Lower leg skin (tissue), 4 donors: ENCODE measurements around the gene KRT3. TPM values are rescaled to one million over a fixed set of nuclear protein-coding genes. Genes with fewer than 3 reads are reported as not detected.

Experiments
- DNase-seq, 2 donors: peaks; one replicate each; pipeline ENCODE4 v3.0.0-alpha.2; 2019; ENCODE audit warnings: low spot score in 2 of 2
- H3K4me3 ChIP-seq: fragments of 200-600 bp; sonication (generic); 2 replicates; pipeline ENCODE4 v1.5.1; 2017; ENCODE audit warnings: mild to moderate bottlenecking, low read depth; ENCODE audit not compliant: poor library complexity, severe bottlenecking
- POLR2A ChIP-seq, 2 donors: fragments of 450-650 bp; IDR thresholded peaks; one replicate each; pipeline ENCODE4 v1.6.1; 2016 to 2017; ENCODE audit warnings: antibody characterized with exemption in 2 of 2, mild to moderate bottlenecking in 1 of 2, moderate library complexity in 1 of 2
- WGBS, 2 donors: methylation state at CpG; one replicate each; pipeline ENCODE4 v1.1.5; 2018; 5-methylcytosine and 5-hydroxymethylcytosine counted together
- intact Hi-C: fragments of 100-400 bp; cut with DNase I; formaldehyde crosslinking; loops from one replicate; pipeline ENCODE4 v1.15.0; 2023; ENCODE audit warnings: low total_unique reads
- total RNA-seq, 4 donors: library from RNA; depleted of rRNA; stranded (reverse); fragments of >200 nt; gene quantifications; one replicate each; pipeline ENCODE4 v1.1.0, GENCODE V29; 2016
- TF ChIP-seq, protein P1 (sequence below), 3 donors: fragments of 450-650 bp; IDR thresholded peaks; one replicate each; pipeline ENCODE4 v1.5.1; 2016; ENCODE audit warnings: antibody characterized with exemption in 3 of 3, mild to moderate bottlenecking in 3 of 3, moderate library complexity in 2 of 3

The KRT3 gene
- total RNA-seq, 4 donors from 2014 or later, result not detected

DNA sequence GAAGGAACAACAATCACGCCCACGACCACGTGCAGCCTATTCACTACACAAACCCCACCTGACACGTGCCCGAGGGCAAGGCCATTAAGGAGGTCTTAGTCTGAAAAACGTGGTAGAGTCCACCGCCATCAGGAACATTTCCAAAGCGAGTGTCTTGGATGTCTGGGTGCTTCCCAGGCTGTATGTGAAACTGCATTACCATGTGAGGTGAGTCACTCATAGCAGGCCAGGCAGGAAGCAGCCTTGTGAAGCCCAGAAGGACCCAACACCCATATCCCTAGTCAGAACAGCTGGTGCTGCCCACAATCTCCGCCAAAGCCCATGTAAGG lies 41.5 kb upstream of the KRT3 start:
- H3K4me3 ChIP-seq, result no peak overlapping the region
- no peak for TF ChIP-seq POLR2A (IDR thresholded peaks at IDR 0.05)
- TF ChIP-seq, protein P1, sequence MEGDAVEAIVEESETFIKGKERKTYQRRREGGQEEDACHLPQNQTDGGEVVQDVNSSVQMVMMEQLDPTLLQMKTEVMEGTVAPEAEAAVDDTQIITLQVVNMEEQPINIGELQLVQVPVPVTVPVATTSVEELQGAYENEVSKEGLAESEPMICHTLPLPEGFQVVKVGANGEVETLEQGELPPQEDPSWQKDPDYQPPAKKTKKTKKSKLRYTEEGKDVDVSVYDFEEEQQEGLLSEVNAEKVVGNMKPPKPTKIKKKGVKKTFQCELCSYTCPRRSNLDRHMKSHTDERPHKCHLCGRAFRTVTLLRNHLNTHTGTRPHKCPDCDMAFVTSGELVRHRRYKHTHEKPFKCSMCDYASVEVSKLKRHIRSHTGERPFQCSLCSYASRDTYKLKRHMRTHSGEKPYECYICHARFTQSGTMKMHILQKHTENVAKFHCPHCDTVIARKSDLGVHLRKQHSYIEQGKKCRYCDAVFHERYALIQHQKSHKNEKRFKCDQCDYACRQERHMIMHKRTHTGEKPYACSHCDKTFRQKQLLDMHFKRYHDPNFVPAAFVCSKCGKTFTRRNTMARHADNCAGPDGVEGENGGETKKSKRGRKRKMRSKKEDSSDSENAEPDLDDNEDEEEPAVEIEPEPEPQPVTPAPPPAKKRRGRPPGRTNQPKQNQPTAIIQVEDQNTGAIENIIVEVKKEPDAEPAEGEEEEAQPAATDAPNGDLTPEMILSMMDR (IDR thresholded peaks at IDR 0.05), result no peak
- intact Hi-C loops, result no loop called here
- no peak for DNase-seq
- 60 to 68% methylated on average over 9 of the region's 9 CpGs for WGBS, 2 donors

DNA sequence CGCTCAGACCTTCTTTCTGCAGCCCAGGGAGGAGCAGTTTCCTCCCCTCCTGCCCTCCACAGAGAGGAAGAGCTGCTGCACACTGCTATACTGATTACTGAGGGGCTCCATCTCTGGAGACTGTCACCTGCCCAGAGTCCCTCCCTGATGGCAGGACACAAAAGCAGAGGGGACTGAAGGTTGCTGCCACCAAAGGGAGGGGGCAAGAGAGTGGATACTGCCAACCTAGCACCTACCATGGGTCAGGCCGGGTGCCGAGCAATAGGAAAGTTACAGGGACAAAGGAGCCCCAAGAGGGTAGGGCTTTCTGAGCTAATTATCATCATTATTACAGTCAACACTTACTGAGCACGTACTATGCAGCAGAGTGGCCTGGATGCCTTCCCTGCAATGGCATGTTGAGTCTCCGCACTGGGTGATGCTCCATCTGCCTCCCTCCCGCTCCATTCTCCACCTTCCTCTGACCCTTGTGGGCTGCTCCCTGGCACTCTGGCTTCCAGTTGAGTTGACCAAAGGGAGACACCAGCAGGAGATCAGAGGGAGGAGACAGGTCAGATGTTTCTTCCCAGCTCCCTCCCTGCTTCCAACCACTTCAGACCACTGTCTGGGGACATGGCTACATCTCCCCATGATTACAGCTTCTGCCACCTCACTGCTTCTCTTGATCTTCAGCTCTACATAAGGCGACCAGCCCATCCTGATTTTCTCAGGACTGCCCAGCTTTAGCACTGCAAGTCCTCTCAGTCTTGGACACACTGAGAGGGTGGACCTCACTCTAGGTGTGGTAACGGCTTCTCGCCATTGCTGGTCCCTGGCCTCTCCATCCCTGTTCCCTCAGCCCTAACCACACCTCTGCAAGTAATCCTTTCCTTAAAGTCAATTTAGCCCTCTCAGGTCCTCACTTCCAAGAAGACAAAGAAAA lies 40.8 kb upstream of the KRT3 start:
- intact Hi-C loops, result no loop called here
- DNase-seq, result no peak
- 83 to 84% methylated on average over 9 of the region's 9 CpGs for WGBS, 2 donors
- TF ChIP-seq, protein P1 (IDR thresholded peaks at IDR 0.05), result no peak
- TF ChIP-seq POLR2A (IDR thresholded peaks at IDR 0.05), result no peak
- no peak overlapping the region for H3K4me3 ChIP-seq

DNA sequence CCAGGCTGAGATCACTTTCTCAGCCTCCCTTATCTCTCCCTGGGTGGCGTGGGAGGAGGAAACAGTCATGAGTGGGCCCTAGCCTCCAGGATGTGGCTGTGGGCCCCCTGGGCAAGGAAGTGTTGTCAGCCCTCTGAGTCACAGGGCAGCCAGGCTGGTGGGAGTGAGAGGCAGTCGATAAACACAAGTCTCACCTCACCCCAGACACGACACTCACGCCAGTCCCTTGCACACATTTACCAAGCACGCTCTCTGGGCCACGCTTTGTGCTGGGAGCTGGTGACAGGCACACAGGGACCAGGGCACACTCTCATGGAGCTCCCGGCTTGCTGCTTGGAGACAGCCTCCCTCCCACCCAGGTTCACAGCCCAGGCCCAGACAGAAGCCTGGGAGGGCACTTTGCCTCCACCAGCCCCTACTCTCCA lies 40.1 kb upstream of the KRT3 start:
- no peak for DNase-seq
- intact Hi-C loops, result no loop called here
- 79 to 80% methylated on average over 7 of the region's 7 CpGs for WGBS, 2 donors
- no peak overlapping the region for H3K4me3 ChIP-seq
- no peak for TF ChIP-seq POLR2A (IDR thresholded peaks at IDR 0.05)
- TF ChIP-seq, protein P1 (IDR thresholded peaks at IDR 0.05), result no peak

DNA sequence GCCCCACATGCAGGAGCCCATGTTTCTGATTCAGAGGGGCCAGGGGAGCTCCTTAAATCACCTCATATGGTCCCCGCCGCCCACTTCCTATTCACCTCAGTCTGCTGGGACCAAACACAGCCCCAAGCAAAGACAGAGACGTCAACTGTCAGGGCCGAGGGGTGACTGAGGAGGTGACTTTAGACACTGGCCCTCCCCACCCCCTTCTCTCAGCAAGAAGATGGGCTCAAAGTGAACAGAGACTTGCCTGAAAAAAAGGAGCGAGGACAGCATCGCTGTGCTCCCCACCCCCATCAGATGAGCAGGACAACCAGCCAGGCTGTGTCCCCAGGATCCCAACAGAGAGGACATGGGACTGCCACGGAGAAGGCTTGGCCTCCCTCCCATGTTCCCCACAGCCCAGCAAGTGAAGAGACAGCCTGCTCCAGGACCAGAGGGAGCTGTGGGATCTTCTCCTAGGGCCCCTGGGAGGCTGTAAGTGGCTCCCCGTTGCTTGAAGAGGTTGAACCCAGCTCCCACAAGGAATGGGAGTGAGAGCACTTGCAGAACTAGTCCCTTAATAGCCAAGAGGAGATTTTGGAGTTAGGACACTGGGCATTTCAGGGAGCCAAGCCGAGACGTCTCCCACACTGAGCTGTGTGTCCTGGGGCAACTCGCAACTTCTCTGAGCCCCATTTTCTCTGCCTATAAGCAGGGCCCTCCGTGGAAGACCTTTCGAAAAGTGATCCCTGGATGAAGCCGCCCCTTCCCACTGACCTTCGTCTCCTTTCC lies 39.5 kb upstream of the KRT3 start:
- WGBS, 2 donors, result 76 to 84% methylated on average over 15 of the region's 15 CpGs
- no peak for TF ChIP-seq POLR2A (IDR thresholded peaks at IDR 0.05)
- TF ChIP-seq, protein P1 (IDR thresholded peaks at IDR 0.05), result no peak
- intact Hi-C loops, result no loop called here
- peak in 1 of 2 donors; percentile 72 for DNase-seq
- no peak overlapping the region for H3K4me3 ChIP-seq

DNA sequence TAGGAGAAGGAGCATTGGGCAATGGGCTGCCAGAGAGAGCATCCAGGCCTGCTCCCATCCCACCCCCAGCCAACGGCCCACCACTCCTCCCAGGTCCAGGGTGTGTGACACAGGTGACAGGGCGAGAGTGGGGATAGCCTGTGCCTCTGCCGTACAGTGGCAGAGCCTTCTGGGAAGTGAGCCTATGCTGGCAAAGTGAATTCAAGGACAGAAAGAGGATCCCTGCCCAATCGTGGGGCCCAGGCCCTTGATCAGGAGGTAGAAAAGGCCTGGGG lies 38.7 kb upstream of the KRT3 start:
- 51 to 53% methylated on average over 4 of the region's 4 CpGs for whole genome bisulfite sequencing, 2 donors
- TF ChIP-seq, protein P1 (IDR thresholded peaks at IDR 0.05), result no peak
- TF ChIP-seq POLR2A (IDR thresholded peaks at IDR 0.05), result no peak
- intact Hi-C loops, result no loop called here
- DNase-seq, result peak in 1 of 2 donors; percentile 74
- H3K4me3 ChIP-seq, result no peak overlapping the region
